Keratinocyte (primary cell): ENCODE measurements around the gene SWAP70. TPM values are rescaled to one million over a fixed set of nuclear protein-coding genes. Genes with fewer than 3 reads are reported as not detected.

Source experiments
- DNase-seq: peaks from one replicate; pipeline ENCODE4 v3.0.0-alpha.2; 2011; ENCODE audit warnings: low read depth, missing footprints, low spot score
- FAIRE-seq: peaks from 2 replicates; lab custom pipeline; 2011; peaks lifted over from hg19 to GRCh38; lab: Jason Lieb, UNC
- H2AFZ ChIP-seq: 2 replicates; pipeline ENCODE4 v1.6.0; 2012; ENCODE audit warnings: low read length, control low read depth, inconsistent platforms; ENCODE audit not compliant: control insufficient read depth
- H3K27ac ChIP-seq: 2 replicates; pipeline ENCODE4 v1.5.1; 2011; ENCODE audit warnings: low read length; ENCODE audit not compliant: control insufficient read depth, insufficient read depth
- H3K27me3 ChIP-seq: 3 replicates; pipeline ENCODE4 v1.6.0; 2011; ENCODE audit warnings: low read length; ENCODE audit not compliant: control insufficient read depth, insufficient read depth; ENCODE audit errors: extremely low read depth
- H3K36me3 ChIP-seq, 2 experiments: 2 replicates in 1 of 2; 3 replicates in 1 of 2; pipeline ENCODE4 v1.5.1; 2011; ENCODE audit warnings: low read length in 2 of 2, mild to moderate bottlenecking in 1 of 2; ENCODE audit not compliant: control insufficient read depth in 2 of 2, insufficient read depth in 2 of 2; ENCODE audit errors: extremely low read depth in 1 of 2
- H3K4me1 ChIP-seq: 3 replicates; pipeline ENCODE4 v1.5.1; 2011; ENCODE audit warnings: low read length; ENCODE audit not compliant: control insufficient read depth, insufficient read depth; ENCODE audit errors: extremely low read depth
- H3K4me2 ChIP-seq: 3 replicates; pipeline ENCODE4 v1.6.0; 2011; ENCODE audit warnings: low read depth, low read length; ENCODE audit not compliant: control insufficient read depth, insufficient read depth; ENCODE audit errors: extremely low read depth
- H3K4me3 ChIP-seq, 3 experiments: fragments of 200-600 bp in 1 of 3; sonication (generic) in 1 of 3; 2 replicates in 2 of 3; 3 replicates in 1 of 3; pipeline ENCODE4 v1.5.1; 2011 to 2016; ENCODE audit warnings: low read length in 3 of 3, mild to moderate bottlenecking in 3 of 3, control low read depth in 2 of 3, inconsistent platforms in 1 of 3, low read depth in 1 of 3, mixed read lengths in 1 of 3, mixed run types in 1 of 3, moderate library complexity in 1 of 3; ENCODE audit not compliant: control insufficient read depth in 2 of 3, insufficient read depth in 2 of 3; ENCODE audit errors: extremely low read depth in 1 of 3
- H3K79me2 ChIP-seq: 2 replicates; pipeline ENCODE4 v1.6.0; 2012; ENCODE audit warnings: low read length; ENCODE audit not compliant: control insufficient read depth, insufficient read depth
- H3K9ac ChIP-seq: 3 replicates; pipeline ENCODE4 v1.6.0; 2011; ENCODE audit warnings: low read length; ENCODE audit not compliant: control insufficient read depth, insufficient read depth; ENCODE audit errors: extremely low read depth
- H3K9me1 ChIP-seq: 3 replicates; pipeline ENCODE4 v1.6.0; 2011; ENCODE audit warnings: low read length; ENCODE audit not compliant: control insufficient read depth, insufficient read depth; ENCODE audit errors: extremely low read depth
- H3K9me3 ChIP-seq: 2 replicates; pipeline ENCODE4 v1.5.1; 2012; ENCODE audit warnings: low read depth, low read length; ENCODE audit not compliant: control insufficient read depth
- H4K20me1 ChIP-seq: 3 replicates; pipeline ENCODE4 v1.6.0; 2011; ENCODE audit warnings: low read length; ENCODE audit not compliant: control insufficient read depth, insufficient read depth; ENCODE audit errors: extremely low read depth
- EZH2 ChIP-seq: IDR thresholded peaks from one replicate; pipeline ENCODE4 v1.6.1; 2012; ENCODE audit warnings: inconsistent platforms, mild to moderate bottlenecking, low read length, moderate library complexity
- dilution Hi-C: fragments of 300-500 bp; cut with MboI; formaldehyde crosslinking; loops from one replicate; pipeline ENCODE4 v1.7.0; 2020; ENCODE audit warnings: low sequenced_read_pairs; ENCODE audit not compliant: extremely low pct_ligation_motif_present
- polyA plus RNA-seq, 5 experiments: library from polyadenylated mRNA; depleted of rRNA in 3 of 5; stranded (reverse) in 3 of 5; stranded (forward) in 1 of 5; unstranded in 1 of 5; fragments of >200 nt; gene quantifications; 1 replicate in 1 of 5; 2 replicates in 3 of 5; 3 replicates in 1 of 5; pipeline versions ENCODE4 v1.2.1 to v1.2.3, GENCODE V29; 2011 to 2012; ENCODE audit warnings: missing spikeins in 2 of 5, low read depth in 1 of 5, low replicate concordance in 1 of 5
- TF ChIP-seq, protein P1 (sequence below), 3 experiments: IDR thresholded peaks in 1 of 3; conservative IDR thresholded peaks in 1 of 3; optimal IDR thresholded peaks in 1 of 3; 2 replicates in 2 of 3; 3 replicates in 1 of 3; pipeline versions ENCODE3 to v1.5.1; 2011; ENCODE audit warnings: low read length in 3 of 3, mild to moderate bottlenecking in 3 of 3, moderate library complexity in 2 of 3, control low read depth in 1 of 3, inconsistent platforms in 1 of 3; ENCODE audit not compliant: insufficient read depth in 2 of 3; ENCODE audit errors: extremely low read depth in 1 of 3

SWAP70 gene
- polyA plus RNA-seq, 1 donor (not counting 4 experiments of a cell fraction or from before 2014, with no cell fraction given): 28.5 TPM

DNA sequence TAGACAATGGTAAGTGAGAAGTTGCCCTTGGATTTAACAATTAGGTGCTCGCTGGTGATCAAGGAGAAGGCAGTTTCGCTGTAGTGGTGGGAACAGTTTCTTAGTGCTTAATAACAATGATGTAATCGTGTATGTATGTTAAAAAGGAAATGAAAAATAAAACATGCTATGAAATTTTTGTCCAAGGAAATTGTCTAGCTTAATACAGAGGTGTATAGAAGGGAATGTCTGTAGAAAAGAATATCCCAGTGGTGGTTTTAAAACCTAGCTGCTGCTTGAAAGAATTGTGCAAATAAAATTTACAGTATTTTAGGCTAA is 53.1 kb downstream of the SWAP70 start:
- H2AFZ ChIP-seq: no peak overlapping the region
- TF ChIP-seq, protein P1, sequence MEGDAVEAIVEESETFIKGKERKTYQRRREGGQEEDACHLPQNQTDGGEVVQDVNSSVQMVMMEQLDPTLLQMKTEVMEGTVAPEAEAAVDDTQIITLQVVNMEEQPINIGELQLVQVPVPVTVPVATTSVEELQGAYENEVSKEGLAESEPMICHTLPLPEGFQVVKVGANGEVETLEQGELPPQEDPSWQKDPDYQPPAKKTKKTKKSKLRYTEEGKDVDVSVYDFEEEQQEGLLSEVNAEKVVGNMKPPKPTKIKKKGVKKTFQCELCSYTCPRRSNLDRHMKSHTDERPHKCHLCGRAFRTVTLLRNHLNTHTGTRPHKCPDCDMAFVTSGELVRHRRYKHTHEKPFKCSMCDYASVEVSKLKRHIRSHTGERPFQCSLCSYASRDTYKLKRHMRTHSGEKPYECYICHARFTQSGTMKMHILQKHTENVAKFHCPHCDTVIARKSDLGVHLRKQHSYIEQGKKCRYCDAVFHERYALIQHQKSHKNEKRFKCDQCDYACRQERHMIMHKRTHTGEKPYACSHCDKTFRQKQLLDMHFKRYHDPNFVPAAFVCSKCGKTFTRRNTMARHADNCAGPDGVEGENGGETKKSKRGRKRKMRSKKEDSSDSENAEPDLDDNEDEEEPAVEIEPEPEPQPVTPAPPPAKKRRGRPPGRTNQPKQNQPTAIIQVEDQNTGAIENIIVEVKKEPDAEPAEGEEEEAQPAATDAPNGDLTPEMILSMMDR (optimal IDR thresholded peaks at IDR 0.05 in 1 of 3, IDR thresholded peaks at IDR 0.05 in 1 of 3, conservative IDR thresholded peaks at IDR 0.05 in 1 of 3; ENCODE audit: extremely low read depth in 1 of 3, insufficient read depth in 2 of 3, low read length in 3 of 3): no peak
- TF ChIP-seq EZH2: no peak
- no peaks in the 10 kb centered on the region for H3K9me3 ChIP-seq
- FAIRE-seq (no peak), DNase-seq (no peak)
- H3K27me3 ChIP-seq: no peaks in the 10 kb centered on the region
- H4K20me1 ChIP-seq: no peaks in the 10 kb centered on the region
- peaks cover 2 to 4% of the 10 kb centered on the region in 2 experiments for H3K36me3 ChIP-seq
- H3K4me3 ChIP-seq: no peak overlapping the region
- peaks cover 6% of the 10 kb centered on the region for H3K4me1 ChIP-seq
- dilution Hi-C loops: no loop called here
- H3K27ac ChIP-seq: no peak overlapping the region
- no peak overlapping the region for H3K9ac ChIP-seq
- no peak overlapping the region for H3K4me2 ChIP-seq
- H3K79me2 ChIP-seq: peaks cover 7% of the 10 kb centered on the region
- no peaks in the 10 kb centered on the region for H3K9me1 ChIP-seq

DNA sequence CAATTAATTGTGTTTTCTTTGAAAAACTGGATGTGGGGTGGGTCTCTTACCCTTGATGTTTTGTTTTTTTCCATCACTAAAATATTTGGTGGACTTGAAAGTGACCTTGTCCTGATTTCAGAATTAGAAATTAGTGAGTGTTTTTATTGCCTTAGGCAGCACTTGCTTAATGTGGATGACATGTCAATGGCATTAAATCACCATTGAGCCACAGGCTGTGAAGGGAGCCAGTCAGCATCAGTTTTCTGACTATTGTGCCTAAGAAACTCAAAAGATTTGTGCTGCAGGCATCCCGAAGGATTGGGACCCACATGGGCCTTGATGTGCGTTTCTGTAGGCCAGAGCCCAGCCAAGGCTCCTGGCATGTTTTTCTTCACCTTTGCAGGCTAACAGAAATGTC is 53.8 kb downstream of the SWAP70 start:
- Histone ChIP-seq H3K4me2 (no peak overlapping the region), H3K9me1 (no peaks in the 10 kb centered on the region), H3K4me1 (peaks cover 6% of the 10 kb centered on the region), H3K27ac (no peak overlapping the region), H3K9ac (no peak overlapping the region), H2AFZ (no peak overlapping the region), H4K20me1 (no peaks in the 10 kb centered on the region), H3K79me2 (peaks cover 6% of the 10 kb centered on the region), H3K4me3 (no peak overlapping the region), H3K9me3 (no peaks in the 10 kb centered on the region), H3K36me3 (peaks cover 2 to 4% of the 10 kb centered on the region in 2 experiments), H3K27me3 (no peaks in the 10 kb centered on the region)
- dilution Hi-C loops: no loop called here
- DNase-seq (no peak), FAIRE-seq (no peak)
- TF ChIP-seq, protein P1 (optimal IDR thresholded peaks at IDR 0.05 in 1 of 3, IDR thresholded peaks at IDR 0.05 in 1 of 3, conservative IDR thresholded peaks at IDR 0.05 in 1 of 3; ENCODE audit: extremely low read depth in 1 of 3, insufficient read depth in 2 of 3, low read length in 3 of 3): no peak
- TF ChIP-seq EZH2: no peak
